ENCODE results near the gene C11orf24.

GRCh38 chr11:68229601-68230000 lies 42.2 kb downstream of the C11orf24 start:
- TF ChIP-seq CTCF (IDR thresholded peaks at IDR 0.05) (no peak), POLR2A (IDR thresholded peaks at IDR 0.05) (no peak)

Measured in Peyer's patch (tissue), 4 donors.